Upper lobe of left lung (tissue), 6 donors: ENCODE data around the gene KLF9. TPM values are rescaled to one million over a fixed set of nuclear protein-coding genes. Genes with fewer than 3 reads are reported as not detected.

Experiments used
- ATAC-seq, 2 donors: fragments of 200-7000 bp; cut with Tn5 transposase; one replicate each; pipeline ENCODE4 v1.9.1; 2022; ENCODE audit warnings: mild to moderate bottlenecking in 2 of 2, moderate library complexity in 2 of 2; ENCODE audit not compliant: low FRiP score in 2 of 2
- DNase-seq, 2 donors: peaks; one replicate each; pipeline ENCODE4 v3.0.0-alpha.2; 2019 to 2020
- H3K27ac ChIP-seq, 4 donors: fragments of 200-600 bp; sonication (generic); one replicate each; pipeline ENCODE4 v1.5.1; 2016 to 2019
- H3K27me3 ChIP-seq, 4 donors: fragments of 200-600 bp; sonication (generic); one replicate each; pipeline ENCODE4 v1.5.1; 2017 to 2019
- H3K36me3 ChIP-seq, 4 donors: fragments of 200-600 bp; sonication (generic); one replicate each; pipeline ENCODE4 v1.5.1; 2016 to 2019
- H3K4me1 ChIP-seq, 4 donors: fragments of 200-600 bp; sonication (generic); one replicate each; pipeline ENCODE4 v1.5.1; 2018 to 2019
- H3K4me3 ChIP-seq, 4 donors: fragments of 200-600 bp; sonication (generic); one replicate each; pipeline ENCODE4 v1.5.1; 2017 to 2019; ENCODE audit warnings: mild to moderate bottlenecking in 2 of 4, moderate library complexity in 1 of 4
- H3K9me3 ChIP-seq, 4 donors: fragments of 200-600 bp; sonication (generic); one replicate each; pipeline ENCODE4 v1.5.1; 2018 to 2019
- EP300 ChIP-seq, 4 donors: sonication (generic); formaldehyde crosslinking; IDR thresholded peaks; one replicate each; pipeline ENCODE4 v1.5.1; 2017; ENCODE audit warnings: antibody characterized with exemption in 4 of 4, control low read depth in 2 of 4
- POLR2A ChIP-seq, 4 donors: fragments of 450-650 bp; IDR thresholded peaks; one replicate each; pipeline ENCODE4 v1.5.1; 2016 to 2017; ENCODE audit warnings: antibody characterized with exemption in 4 of 4, mild to moderate bottlenecking in 2 of 4
- POLR2AphosphoS5 ChIP-seq, 2 donors: sonication (generic); formaldehyde crosslinking; IDR thresholded peaks; one replicate each; pipeline ENCODE4 v1.5.1; 2017; ENCODE audit warnings: antibody characterized with exemption in 2 of 2
- whole genome bisulfite sequencing, 2 donors: methylation state at CpG; one replicate each; pipeline ENCODE4 v1.1.5; 2017 to 2018; 5-methylcytosine and 5-hydroxymethylcytosine counted together
- total RNA-seq, 6 donors: library from RNA; depleted of rRNA in 4 of 6; stranded (reverse); fragments of >200 nt in 4 of 6; gene quantifications; one replicate each; pipeline versions ENCODE4 v1.1.0 to v1.2.1, GENCODE V29; 2016 to 2021
- TF ChIP-seq, protein P1 (sequence below), 6 experiments: fragments of 450-650 bp in 4 of 6; fragments of 200-600 bp in 2 of 6; sonication (generic) in 2 of 6; IDR thresholded peaks; one replicate each; pipeline ENCODE4 v1.5.1; 2016 to 2019; ENCODE audit warnings: antibody characterized with exemption in 6 of 6
- donor health status: DM: no; HTN: no; CAD: no; lungs with moderate emphysema.
- donor health status: DM: no; HTN: yes; CAD: no; lungs with severe emphysema.

Gene KLF9
- total RNA-seq, 6 donors from 2014 or later, result 51.8 to 135 (median 83.5) TPM

DNA sequence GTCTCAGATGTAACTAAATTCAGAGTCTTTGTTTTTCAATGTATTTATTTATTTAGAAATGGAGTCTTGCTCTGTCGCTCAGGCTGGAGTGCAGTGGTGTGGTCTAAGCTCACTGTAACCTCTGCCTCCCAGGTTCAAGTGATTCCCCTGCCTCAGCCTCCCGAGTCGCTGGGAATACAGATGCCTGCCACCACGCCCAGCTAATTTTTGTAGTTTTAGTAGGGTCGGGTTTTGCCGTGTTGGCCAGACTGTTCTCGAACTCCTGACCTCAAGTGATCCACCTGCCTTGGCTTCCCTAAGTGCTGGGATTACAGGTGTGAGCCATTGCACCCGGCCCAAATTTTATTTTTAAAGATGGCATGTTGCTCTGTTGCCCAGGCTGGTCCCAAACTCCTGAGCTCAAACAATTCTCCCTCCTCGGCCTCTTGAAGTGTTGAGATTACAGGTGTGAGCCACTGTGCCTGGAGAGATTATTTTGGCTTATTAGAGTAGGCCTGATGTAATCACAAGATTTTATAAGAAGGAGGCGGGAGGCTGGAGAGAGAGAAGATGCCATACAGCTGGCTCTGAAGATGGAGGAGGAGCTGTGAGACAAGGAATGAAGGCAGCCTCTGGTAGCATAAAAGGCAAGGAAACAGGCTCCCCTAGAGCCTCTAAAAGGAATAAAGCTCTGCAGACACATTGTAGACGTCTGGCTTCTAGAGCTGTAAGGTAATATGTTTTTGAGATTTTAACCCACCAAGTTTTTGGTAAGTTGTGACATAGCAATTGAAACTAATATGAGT is 12.9 kb upstream of the KLF9 start:
- Histone ChIP-seq H3K27me3 (no peaks in the 10 kb centered on the region), H3K36me3 (no peaks in the 10 kb centered on the region), H3K27ac (peak overlapping the region in 1 of 4 donors; percentile 49), H3K9me3 (no peaks in the 10 kb centered on the region), H3K4me3 (no peak overlapping the region), H3K4me1 (peaks cover 3 to 5% (median 4%) of the 10 kb centered on the region in 4 donors)
- TF ChIP-seq, protein P1, sequence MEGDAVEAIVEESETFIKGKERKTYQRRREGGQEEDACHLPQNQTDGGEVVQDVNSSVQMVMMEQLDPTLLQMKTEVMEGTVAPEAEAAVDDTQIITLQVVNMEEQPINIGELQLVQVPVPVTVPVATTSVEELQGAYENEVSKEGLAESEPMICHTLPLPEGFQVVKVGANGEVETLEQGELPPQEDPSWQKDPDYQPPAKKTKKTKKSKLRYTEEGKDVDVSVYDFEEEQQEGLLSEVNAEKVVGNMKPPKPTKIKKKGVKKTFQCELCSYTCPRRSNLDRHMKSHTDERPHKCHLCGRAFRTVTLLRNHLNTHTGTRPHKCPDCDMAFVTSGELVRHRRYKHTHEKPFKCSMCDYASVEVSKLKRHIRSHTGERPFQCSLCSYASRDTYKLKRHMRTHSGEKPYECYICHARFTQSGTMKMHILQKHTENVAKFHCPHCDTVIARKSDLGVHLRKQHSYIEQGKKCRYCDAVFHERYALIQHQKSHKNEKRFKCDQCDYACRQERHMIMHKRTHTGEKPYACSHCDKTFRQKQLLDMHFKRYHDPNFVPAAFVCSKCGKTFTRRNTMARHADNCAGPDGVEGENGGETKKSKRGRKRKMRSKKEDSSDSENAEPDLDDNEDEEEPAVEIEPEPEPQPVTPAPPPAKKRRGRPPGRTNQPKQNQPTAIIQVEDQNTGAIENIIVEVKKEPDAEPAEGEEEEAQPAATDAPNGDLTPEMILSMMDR (IDR thresholded peaks at IDR 0.05), result peak in 2 of 6 experiments; percentile 8 to 17
- TF ChIP-seq POLR2A (IDR thresholded peaks at IDR 0.05) (no peak), POLR2AphosphoS5 (IDR thresholded peaks at IDR 0.05) (no peak), EP300 (IDR thresholded peaks at IDR 0.05) (no peak)
- 75 to 76% methylated on average over 11 of the region's 11 CpGs for WGBS, 2 donors
- no peak for DNase-seq
- ATAC-seq, result peak in 1 of 2 donors; percentile 14

DNA sequence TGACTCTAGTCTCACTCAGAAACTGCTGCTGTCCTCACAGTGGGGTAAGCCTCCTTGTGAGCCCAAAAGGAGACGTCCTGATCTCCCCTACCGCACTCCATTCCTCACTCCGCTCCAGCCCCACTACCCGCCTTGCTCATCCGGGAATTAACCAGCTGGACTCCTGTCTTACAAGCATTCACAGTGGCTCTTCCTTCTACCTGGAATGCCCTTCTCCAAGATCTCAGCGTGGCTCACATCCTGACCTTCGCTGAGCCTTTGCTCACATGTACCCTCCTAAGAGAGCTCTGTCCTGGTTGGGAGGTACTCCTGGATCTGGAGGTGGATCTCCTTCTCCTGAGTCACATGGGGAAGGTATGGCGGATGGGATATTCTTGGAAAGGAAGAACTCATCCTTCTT is 10.7 kb upstream of the KLF9 start:
- Histone ChIP-seq H3K27ac (peak overlapping the region in 1 of 4 donors; percentile 3), H3K36me3 (no peaks in the 10 kb centered on the region), H3K9me3 (no peaks in the 10 kb centered on the region), H3K4me3 (no peak overlapping the region), H3K27me3 (no peaks in the 10 kb centered on the region), H3K4me1 (peaks cover 19 to 22% (median 21%) of the 10 kb centered on the region in 4 donors)
- TF ChIP-seq, protein P1 (IDR thresholded peaks at IDR 0.05), result no peak
- no peak for TF ChIP-seq EP300 (IDR thresholded peaks at IDR 0.05)
- TF ChIP-seq POLR2A (IDR thresholded peaks at IDR 0.05), result no peak
- no peak for TF ChIP-seq POLR2AphosphoS5 (IDR thresholded peaks at IDR 0.05)
- DNase-seq (no peak), ATAC-seq (no peak)
- 71 to 94% methylated on average over 8 of the region's 8 CpGs for WGBS, 2 donors

DNA sequence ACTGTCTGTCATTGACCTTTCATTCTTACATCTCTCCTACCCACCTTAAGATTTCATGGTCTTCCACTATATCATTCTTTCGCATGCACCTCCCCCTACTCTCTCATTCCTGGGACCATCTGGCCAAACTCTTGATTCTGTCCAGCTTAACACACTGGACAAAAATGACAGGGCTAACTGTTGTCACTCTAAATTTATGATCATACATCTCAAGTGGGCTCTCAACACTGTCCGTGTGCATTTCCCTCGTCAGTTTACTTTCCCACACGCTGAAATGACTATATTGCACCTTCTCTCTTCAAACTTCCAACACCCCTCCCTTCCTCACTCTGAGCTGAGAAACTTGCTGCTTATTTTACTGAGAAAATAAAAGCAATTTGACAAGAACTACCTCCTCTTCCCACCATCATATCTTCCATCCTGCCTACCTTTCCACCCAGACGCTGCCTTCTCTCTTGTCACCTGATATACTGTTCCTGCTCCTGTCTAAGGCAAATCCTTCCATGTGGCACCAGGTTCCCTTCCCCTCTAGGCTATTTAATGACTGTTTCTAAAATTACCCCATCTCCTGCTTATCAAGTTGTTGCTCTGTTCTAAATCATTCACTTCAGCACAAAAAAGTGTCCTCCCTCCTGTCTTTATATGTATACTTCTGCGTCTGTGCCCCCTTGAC is 8.1 kb upstream of the KLF9 start:
- WGBS, 2 donors, result 76 to 77% methylated on average over 6 of the region's 6 CpGs
- no peak for DNase-seq
- Histone ChIP-seq H3K27me3 (no peaks in the 10 kb centered on the region), H3K27ac (peak overlapping the region; percentile 99 to 100 (median 100)), H3K4me1 (peaks cover 30 to 38% (median 33%) of the 10 kb centered on the region in 4 donors), H3K36me3 (no peaks in the 10 kb centered on the region), H3K4me3 (no peak overlapping the region), H3K9me3 (no peaks in the 10 kb centered on the region)
- ATAC-seq, result no peak
- TF ChIP-seq EP300 (IDR thresholded peaks at IDR 0.05), result no peak
- TF ChIP-seq, protein P1 (IDR thresholded peaks at IDR 0.05), result no peak
- TF ChIP-seq POLR2A (IDR thresholded peaks at IDR 0.05), result no peak
- no peak for TF ChIP-seq POLR2AphosphoS5 (IDR thresholded peaks at IDR 0.05)

DNA sequence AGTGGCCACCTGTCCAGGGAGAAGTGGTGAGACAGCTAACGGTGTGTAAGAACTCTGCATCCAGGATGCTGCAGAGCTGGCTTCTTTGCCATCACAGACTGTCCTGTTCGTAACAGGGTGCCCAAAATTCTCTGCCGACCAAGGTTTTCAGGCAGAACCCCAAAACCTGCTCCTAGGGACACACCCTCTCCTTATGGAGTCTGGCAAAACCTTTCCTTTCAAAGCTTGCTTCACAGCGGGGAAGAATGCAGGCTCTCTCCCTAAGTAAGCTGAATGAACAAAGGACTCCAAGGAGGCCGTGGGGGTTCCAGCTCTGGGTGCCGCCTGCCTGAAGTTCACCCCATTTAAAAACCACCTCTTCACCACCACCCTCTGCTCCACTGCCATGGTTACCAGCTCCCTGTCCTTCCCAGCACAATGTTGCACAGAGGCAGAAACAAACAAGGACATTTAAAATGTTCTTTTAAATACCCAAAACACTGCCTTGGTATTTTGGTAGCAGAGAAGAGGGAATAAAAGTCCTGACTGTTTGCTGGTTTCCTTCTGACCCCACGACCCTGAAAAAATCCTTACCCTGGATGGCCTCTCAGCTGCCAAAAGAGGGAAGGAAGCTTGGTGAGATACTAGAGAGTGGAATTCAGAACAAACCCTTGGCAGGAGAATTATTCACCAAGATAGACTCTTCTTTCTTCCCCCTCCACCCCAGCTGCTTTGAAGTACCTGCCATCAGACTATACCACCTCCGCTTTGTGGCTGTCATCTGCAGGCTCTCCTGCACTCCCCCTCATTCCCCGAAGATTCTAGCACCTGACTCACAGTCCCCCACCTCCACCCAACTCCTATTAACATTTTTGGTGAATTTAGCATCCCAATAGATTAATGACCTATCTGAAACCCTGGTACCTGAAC is 7.1 kb upstream of the KLF9 start:
- no peaks in the 10 kb centered on the region for H3K27me3 ChIP-seq
- peak overlapping the region in 3 of 4 donors; percentile 36 to 55 (median 44) for H3K4me3 ChIP-seq
- ATAC-seq (no peak), DNase-seq (peak in 1 of 2 donors; percentile 55)
- peak overlapping the region; percentile 99 to 100 (median 100) for H3K27ac ChIP-seq
- H3K36me3 ChIP-seq, result no peaks in the 10 kb centered on the region
- peaks cover 36 to 43% (median 40%) of the 10 kb centered on the region in 4 donors for H3K4me1 ChIP-seq
- H3K9me3 ChIP-seq, result no peaks in the 10 kb centered on the region
- TF ChIP-seq EP300 (IDR thresholded peaks at IDR 0.05) (peak in 1 of 4 donors; percentile 22), POLR2A (IDR thresholded peaks at IDR 0.05) (no peak)
- WGBS, 2 donors, result 24 to 27% methylated on average over 8 to 9 of the region's 9 CpGs
